Embryonic facial prominence (tissue), 1 donor: ENCODE measurements around the gene IL1RAPL2.
"Not testable (repeated sequence)": the region's sequence is repeated elsewhere in the genome, so short reads cannot be mapped to it uniquely, and the experiment has no call there.

Experiments
- DNase-seq: peaks from one replicate; pipeline ENCODE4 v3.0.0-alpha.2; 2016; ENCODE audit errors: extremely low spot score

The IL1RAPL2 gene

DNA sequence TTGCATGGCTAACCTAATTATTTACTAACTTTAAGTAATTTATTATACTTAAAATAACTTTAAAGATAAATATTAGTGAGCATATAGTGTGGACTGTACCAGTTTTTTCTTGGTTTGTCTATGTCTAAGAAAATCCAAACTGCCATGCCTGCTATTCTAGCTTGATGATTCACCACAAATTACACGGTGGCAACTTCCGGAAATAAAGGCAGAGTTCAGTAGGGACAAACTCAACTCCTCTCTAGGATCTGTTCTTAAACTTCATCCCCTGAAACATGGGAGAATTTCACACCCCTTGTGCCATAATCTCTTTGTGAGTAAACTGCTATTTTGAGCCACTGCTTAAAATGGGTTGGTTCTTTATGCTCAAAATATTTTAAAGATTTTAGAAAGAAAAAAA is 1042.7 kb downstream of the IL1RAPL2 start:
- DNase-seq: no peak

GRCh38 chrX:105609530-105609929 is 1043.5 kb downstream of the IL1RAPL2 start:
- no peak for DNase-seq

- no peak for DNase-seq
Observed at GRCh38 chrX:105610411-105610810, 1044.4 kb downstream of the IL1RAPL2 start.

- DNase-seq: no peak
Observed at GRCh38 chrX:105618393-105619101, 1052.5 kb downstream of the IL1RAPL2 start.

GRCh38 chrX:105634180-105634579 is 1068.2 kb downstream of the IL1RAPL2 start:
- DNase-seq: no peak

GRCh38 chrX:105635794-105636193 is 1069.8 kb downstream of the IL1RAPL2 start:
- DNase-seq: no peak

DNA sequence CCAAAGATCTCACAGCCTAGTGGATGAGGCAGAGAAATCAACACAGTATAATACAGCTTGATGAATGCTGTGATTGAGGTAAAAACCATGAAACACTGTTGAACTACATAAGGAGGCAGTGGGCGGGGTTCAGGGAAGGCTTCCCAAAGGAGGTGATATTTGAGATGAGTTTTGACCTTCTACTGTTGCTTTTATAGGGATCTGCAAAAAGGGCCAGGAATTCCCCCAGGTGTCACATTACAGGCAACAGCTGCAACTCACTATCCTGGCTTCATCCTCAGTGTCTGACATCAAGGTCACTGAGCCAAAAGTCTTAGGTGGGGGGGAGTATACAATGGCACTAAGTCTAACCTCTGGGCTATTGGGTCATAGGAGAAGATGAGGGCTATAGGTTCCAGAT is 1070.7 kb downstream of the IL1RAPL2 start:
- no peak for DNase-seq

DNA sequence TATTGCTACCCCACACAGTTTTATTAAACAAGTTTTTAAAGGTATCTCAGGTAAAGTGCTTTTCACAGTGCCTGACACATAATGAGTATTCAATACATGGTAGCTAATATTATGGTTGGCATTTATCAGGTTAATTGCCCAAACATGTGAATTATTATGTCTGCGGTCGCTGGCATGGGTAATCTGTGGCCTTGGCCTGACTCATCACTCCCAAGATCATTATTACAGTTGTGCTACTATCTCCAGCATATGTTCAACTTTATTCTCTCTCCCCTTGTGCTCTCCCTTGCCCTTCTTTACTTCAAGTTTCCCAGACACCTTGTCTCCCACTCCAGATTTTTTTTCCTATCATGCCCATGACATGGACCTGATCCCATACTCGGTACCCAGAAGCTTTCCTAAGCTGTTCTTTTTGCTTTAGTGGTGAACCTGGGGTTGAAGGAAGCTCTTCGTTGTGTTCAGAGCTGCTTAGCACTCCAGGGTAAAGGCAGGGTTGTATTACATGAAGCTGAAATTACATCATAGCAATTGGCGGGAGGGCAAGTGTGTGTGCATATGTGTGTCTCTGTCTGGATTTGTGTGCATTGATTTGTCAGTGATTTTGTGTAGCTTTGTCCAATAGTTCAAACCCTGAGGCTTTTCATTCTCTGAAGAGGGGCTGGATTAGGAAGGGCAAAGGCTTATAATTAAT is 1079.8 kb downstream of the IL1RAPL2 start:
- no peak for DNase-seq

DNA sequence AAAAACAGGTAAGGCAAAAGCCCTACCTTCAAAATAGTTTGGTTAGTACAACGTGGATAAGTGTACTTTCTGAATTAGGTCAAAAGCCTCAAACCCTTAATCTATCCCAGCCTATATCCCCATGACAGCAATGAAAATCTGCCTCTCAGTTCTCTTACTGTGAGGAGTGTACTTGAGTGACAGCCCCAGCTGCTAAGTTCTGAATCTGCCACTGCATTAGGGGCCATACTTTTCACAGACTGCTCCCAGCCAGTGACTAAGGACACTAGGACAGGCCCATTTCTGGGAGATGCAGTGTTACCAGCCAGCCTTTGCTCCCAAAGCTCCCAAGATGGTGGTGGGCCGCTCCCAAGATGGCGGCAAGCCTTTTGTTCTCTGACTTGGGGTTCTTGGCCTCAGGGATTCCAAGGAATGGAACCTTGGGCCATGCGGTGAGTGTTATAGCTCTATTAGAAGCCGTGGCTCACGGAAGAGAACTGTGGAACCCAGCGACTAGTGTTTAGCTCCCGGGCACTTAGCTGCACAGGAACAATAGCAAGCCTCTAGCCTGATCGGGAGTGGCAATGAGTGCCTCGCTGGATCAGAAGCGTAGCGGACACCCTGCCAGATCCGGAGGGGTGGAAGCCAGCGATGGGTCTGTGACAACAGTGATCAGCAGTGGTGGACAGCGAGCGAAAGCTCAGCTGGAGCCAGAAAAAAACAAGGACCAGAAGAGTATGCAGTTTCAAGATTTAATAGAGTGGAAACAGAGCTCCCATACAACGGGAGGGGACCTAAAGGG is 1080.8 kb downstream of the IL1RAPL2 start:
- DNase-seq: no peak

- no peak for DNase-seq
Observed at GRCh38 chrX:105647749-105648148, 1081.8 kb downstream of the IL1RAPL2 start.

GRCh38 chrX:105648732-105649131 is 1082.7 kb downstream of the IL1RAPL2 start:
- DNase-seq: no peak

DNA sequence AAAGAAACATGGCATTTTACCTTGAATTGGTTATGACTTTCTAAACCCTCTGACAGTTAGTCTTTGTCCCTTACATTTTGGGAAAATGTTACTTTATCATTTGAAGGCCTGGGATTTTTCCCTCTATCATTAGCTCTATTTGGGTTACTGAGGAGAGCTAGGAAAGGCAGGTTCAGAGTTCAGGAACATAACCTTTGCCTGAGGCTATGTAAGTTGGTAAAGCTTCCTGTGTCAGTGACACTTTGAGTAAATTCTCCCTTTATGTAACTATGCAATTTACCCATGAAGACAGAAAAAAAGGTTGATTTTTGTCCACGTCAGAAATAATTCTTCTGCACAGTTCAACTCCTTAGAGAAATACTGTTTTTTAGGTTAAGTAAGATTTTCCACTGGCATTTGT is 1084.6 kb downstream of the IL1RAPL2 start:
- no peak for DNase-seq

- DNase-seq: no peak
Observed at GRCh38 chrX:105650986-105651385, 1085.0 kb downstream of the IL1RAPL2 start.

DNA sequence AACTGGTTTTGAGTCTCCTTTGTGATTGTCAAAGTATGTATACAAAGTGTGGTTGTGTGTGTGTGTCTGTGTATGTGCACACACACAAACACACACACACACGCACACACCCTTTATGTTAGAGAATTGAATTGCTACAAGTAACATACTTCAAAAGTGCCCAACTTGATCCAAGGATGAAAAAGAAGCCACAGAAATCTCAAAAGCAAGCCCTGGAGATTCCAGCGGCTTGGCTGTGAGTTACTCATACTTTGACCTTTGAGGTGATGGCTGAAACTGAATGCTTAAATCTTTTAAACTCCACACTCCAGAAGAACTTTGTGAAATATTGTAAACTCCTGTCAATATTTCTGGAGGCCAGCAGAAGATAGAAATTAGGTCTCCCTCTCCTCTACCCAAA is 1087.9 kb downstream of the IL1RAPL2 start:
- DNase-seq: no peak

DNA sequence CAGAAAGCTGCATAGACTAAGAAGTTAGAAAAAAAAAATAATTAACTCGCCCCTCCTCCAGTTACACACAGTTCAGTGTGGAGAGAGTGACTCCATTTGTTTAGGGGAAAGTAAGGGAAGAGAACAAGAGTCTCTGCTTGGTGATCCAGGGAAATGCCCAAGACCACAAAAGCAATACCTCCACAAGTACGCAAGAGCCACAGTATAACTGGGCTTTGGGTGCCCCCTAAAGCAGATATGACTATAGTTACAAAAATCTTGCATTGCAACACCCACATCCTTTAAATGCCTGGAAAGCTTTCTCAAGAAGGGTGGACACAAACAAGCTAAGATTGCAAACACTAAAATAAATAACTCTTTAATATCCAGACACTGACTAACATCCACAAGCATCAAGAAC is 1092.1 kb downstream of the IL1RAPL2 start:
- DNase-seq: no peak

DNA sequence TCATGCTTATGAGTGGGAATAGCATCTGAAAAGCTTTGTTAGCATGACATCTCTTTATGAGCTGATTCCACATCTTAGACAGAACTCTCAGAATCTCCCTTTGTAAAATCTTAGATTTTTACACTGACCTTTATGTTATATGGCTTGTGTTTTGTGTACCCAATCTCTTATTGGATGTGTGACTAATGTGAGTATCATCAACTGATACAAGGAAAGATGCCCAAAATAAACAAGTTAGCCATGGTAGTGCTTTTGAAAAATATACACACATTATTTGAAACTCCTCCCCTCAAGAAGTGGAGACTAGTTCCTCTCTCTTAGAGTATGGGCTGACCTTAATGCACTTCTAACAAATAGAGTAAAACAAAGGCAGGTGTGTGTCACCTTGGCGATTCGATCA is 1096.2 kb downstream of the IL1RAPL2 start:
- DNase-seq: no peak

DNA sequence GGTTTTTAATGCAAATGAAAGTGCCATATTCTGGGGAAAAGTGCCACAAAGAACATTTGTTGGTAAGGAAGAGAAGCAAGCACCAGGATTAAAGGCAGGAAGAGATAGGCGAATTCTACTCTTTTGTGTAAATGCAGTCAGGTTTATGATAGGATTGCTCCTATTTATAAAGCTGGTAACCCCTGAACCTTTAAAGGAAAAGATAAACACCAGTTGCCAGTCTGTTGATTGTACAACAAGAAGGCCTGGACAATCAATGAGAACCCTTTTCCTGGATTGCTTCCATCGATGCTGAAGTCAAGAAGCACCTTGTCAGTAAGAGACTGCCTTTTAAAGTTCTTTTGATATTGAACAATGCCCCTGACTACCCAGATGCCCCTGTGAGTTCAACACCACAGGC is 1098.2 kb downstream of the IL1RAPL2 start:
- DNase-seq: no peak

DNA sequence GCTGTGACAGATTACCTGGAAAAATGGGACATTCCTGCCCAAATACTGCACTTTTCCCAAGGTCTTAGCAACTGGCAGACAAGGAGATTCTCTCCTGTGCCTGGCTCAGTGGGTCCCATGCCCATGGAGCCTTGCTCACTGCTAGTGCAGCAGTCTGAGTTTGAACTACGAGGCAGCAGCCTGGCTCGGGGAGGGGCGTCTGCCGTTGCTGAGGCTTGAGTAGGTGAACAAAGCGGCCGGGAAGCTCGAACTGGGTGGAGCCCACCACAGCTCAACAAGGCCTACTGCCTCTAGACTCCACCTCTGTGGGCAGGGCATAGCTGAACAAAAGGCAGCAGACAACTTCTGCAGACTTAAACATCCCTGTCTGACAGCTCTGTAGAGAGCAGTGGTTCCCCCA is 1118.3 kb downstream of the IL1RAPL2 start:
- not testable (repeated sequence) for DNase-seq

- no peak for DNase-seq
Observed at GRCh38 chrX:105694839-105695238, 1128.8 kb downstream of the IL1RAPL2 start.

GRCh38 chrX:105695451-105695850 is 1129.5 kb downstream of the IL1RAPL2 start:
- DNase-seq: no peak

- no peak for DNase-seq
Observed at GRCh38 chrX:105696870-105697269, 1130.9 kb downstream of the IL1RAPL2 start.

DNA sequence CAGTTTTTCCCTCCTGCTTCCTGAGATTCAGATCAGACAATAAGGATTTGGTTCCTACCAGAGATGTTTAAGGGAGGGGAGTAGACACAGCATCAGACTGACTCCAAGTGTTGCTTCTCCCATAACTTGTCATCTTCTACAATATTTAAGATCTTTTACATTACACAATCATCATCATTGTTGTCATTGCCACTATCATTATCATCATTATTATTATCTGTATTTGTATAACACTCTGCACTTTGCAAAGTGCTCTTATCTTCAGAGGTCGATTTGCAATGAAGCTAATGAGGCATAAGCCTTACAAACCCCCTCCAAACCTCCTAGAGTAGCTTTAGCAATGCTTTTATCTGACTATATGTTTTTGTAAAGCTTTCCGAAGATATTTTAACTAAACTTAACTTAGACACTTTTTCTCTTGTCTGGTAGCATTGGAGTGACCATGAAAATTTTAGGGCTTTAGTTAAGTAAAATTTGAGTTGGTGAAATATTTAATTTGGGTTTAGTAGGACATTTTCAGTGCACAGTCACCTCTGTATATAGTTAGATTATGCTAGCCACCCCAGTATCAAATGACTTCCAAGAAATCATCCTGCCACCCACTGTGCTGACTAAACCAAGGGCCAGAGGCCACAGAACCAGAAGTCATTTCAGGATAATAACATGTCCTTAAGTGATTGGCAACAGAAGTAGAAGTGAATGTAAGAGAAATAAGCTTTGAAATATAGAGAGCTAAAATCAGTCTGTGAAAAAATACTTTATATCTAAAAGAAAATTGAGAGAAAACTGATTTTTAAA is 1132.2 kb downstream of the IL1RAPL2 start:
- DNase-seq: no peak
